MM.1S (cell line): Measurements from ENCODE around the gene NEUROD4.

ENCODE experiments used
- EZH2 ChIP-seq: fragments of 300-600 bp; sonication (generic); optimal IDR thresholded peaks from 2 replicates; pipeline ENCODE3; 2017; ENCODE audit warnings: low read depth, mild to moderate bottlenecking, antibody characterized with exemption, low read length, mixed read lengths
- EZH2phosphoT487 ChIP-seq: fragments of 300-600 bp; sonication (generic); IDR thresholded peaks from 2 replicates; pipeline ENCODE4 v1.6.1; 2018; ENCODE audit warnings: antibody characterized with exemption, low read length
- TF ChIP-seq, protein P1 (sequence below): fragments of 300-600 bp; sonication (generic); IDR thresholded peaks from 2 replicates; pipeline ENCODE4 v1.5.1; 2016; ENCODE audit warnings: antibody characterized with exemption, low read length, mixed read lengths

DNA sequence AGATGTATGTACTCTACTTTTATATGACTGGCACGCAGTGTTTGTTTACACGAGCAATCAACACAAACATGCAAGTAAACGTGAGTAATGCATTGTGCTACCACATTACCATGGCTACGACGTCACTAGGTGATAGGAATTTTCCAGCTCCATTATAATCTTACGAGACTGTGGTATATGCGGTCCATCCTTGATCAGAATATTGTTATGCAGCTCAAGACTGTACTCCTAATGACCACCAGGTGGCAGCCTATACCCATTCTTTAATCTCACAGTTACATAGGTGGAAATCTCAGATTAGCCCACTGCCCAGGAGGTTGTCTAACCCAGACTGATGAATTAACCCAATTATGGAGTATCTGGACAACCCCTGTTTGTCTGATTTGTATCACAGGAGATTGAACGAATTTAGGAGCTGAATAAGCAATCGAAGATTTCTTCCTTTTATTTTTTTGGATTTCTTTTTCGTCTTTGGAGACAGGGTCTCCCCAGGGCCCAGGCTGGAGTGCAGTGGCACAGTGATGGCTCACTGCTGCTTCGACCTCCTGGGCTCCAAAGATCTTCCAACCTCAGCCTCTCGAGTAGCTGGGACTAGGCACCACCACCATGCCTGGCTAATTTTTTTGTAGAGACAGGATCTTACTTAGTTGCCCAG is 26.5 kb upstream of the NEUROD4 start:
- TF ChIP-seq, protein P1, sequence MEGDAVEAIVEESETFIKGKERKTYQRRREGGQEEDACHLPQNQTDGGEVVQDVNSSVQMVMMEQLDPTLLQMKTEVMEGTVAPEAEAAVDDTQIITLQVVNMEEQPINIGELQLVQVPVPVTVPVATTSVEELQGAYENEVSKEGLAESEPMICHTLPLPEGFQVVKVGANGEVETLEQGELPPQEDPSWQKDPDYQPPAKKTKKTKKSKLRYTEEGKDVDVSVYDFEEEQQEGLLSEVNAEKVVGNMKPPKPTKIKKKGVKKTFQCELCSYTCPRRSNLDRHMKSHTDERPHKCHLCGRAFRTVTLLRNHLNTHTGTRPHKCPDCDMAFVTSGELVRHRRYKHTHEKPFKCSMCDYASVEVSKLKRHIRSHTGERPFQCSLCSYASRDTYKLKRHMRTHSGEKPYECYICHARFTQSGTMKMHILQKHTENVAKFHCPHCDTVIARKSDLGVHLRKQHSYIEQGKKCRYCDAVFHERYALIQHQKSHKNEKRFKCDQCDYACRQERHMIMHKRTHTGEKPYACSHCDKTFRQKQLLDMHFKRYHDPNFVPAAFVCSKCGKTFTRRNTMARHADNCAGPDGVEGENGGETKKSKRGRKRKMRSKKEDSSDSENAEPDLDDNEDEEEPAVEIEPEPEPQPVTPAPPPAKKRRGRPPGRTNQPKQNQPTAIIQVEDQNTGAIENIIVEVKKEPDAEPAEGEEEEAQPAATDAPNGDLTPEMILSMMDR: peak; percentile 86
- TF ChIP-seq EZH2phosphoT487 (no peak), EZH2 (no peak)
